HCT116 (cell line): ENCODE data around the gene SEC23A. TPM values are rescaled to one million over a fixed set of nuclear protein-coding genes. Genes with fewer than 3 reads are reported as not detected.

ENCODE experiments used
- ATAC-seq: fragments of 200-7000 bp; cut with Tn5 transposase; 2 replicates; pipeline ENCODE4 v1.9.1; 2020; ENCODE audit warnings: mild to moderate bottlenecking, moderate library complexity
- BruUV-seq: library from RNA; stranded (reverse); fragments of 400-500 nt; replicated peaks from 2 replicates; lab custom pipeline; 2021; lab: Mats Ljungman, UMichigan
- CTCF ChIA-PET: fragments of 300-600 bp; sonication (Branson Sonifier 250); formaldehyde crosslinking; loops from one replicate; lab custom pipeline; 2021; ENCODE audit warnings: antibody characterized with exemption; lab: Charles Lee
- POLR2A ChIA-PET: fragments of 300-600, 350-600 bp; sonication (Branson Sonifier 250); formaldehyde crosslinking; loops from one replicate; lab custom pipeline; 2021; ENCODE audit warnings: antibody characterized with exemption; lab: Charles Lee
- RAD21 ChIA-PET, 2 experiments: fragments of 300-600 bp; sonication (Branson Sonifier 250); formaldehyde crosslinking; loops; one replicate each; lab custom pipeline; 2023; ENCODE audit warnings: low total read pairs in 2 of 2; ENCODE audit not compliant: uncharacterized antibody in 2 of 2, unreplicated experiment in 2 of 2, low non-redundant PET in 1 of 2; lab: Charles Lee
- DNase-seq: peaks from one replicate; pipeline ENCODE4 v3.0.0-alpha.2; 2010; ENCODE audit warnings: low read depth, low spot score
- H2AFZ ChIP-seq: fragments of 200-600 bp; shearing (Covaris generic), sonication (generic); 2 replicates; pipeline ENCODE4 v1.6.1; 2017; ENCODE audit warnings: low read depth, mixed run types, mixed read lengths, antibody characterized with exemption, low read length; ENCODE audit not compliant: poor library complexity, severe bottlenecking
- H3K27ac ChIP-seq: 2 replicates; pipeline ENCODE4 v1.5.1; 2012; ENCODE audit warnings: low read depth, low read length
- H3K27me3 ChIP-seq: fragments of 200-600 bp; sonication (generic); 2 replicates; pipeline ENCODE4 v1.6.1; 2016; ENCODE audit warnings: mixed run types, low read length, mixed read lengths; ENCODE audit not compliant: insufficient read depth
- H3K36me3 ChIP-seq, 2 experiments: fragments of 200-500 bp in 1 of 2; fragments of 200-600 bp in 1 of 2; sonication (Bioruptor generic) in 1 of 2; sonication (generic) in 1 of 2; 2 replicates each; pipeline versions ENCODE4 v1.5.1 to v1.6.1; 2014 to 2016; ENCODE audit warnings: low read length in 2 of 2, inconsistent platforms in 1 of 2, mixed read lengths in 1 of 2, mixed run types in 1 of 2; ENCODE audit not compliant: insufficient read depth in 2 of 2, control insufficient read depth in 1 of 2
- H3K4me1 ChIP-seq, 2 experiments: fragments of 200-600 bp in 1 of 2; sonication (generic) in 1 of 2; 2 replicates each; pipeline versions ENCODE4 v1.5.1 to v1.6.1; 2012 to 2017; ENCODE audit warnings: low read length in 2 of 2, inconsistent platforms in 1 of 2, mild to moderate bottlenecking in 1 of 2, mixed read lengths in 1 of 2, mixed run types in 1 of 2, moderate library complexity in 1 of 2; ENCODE audit not compliant: insufficient read depth in 2 of 2, control insufficient read depth in 1 of 2
- H3K4me2 ChIP-seq: fragments of 200-600 bp; sonication (generic); 2 replicates; pipeline ENCODE4 v1.6.1; 2017; ENCODE audit warnings: mixed run types, low read length, mixed read lengths
- H3K4me3 ChIP-seq, 2 experiments: fragments of 200-600 bp in 1 of 2; sonication (generic) in 1 of 2; replicated peaks in 1 of 2; 2 replicates each; pipeline ENCODE4 v1.5.1; 2011 to 2016; ENCODE audit warnings: low read length in 2 of 2, control low read depth in 1 of 2, low read depth in 1 of 2, mild to moderate bottlenecking in 1 of 2, mixed read lengths in 1 of 2, mixed run types in 1 of 2
- H3K79me2 ChIP-seq: fragments of 200-600 bp; sonication (generic); 2 replicates; pipeline ENCODE4 v1.6.1; 2017; ENCODE audit warnings: mild to moderate bottlenecking, mixed run types, low read length, moderate library complexity, mixed read lengths; ENCODE audit not compliant: insufficient read depth
- H3K9ac ChIP-seq: fragments of 200-600 bp; sonication (generic); 2 replicates; pipeline ENCODE4 v1.6.1; 2016; ENCODE audit warnings: low read length, mixed read lengths
- H3K9me2 ChIP-seq: fragments of 200-600 bp; sonication (generic), shearing (Covaris generic); 2 replicates; pipeline ENCODE4 v1.6.1; 2017; ENCODE audit warnings: mixed run types, mild to moderate bottlenecking, moderate library complexity; ENCODE audit not compliant: insufficient read depth
- H3K9me3 ChIP-seq, 2 experiments: fragments of 200-500 bp in 1 of 2; fragments of 200-600 bp in 1 of 2; sonication (Bioruptor generic) in 1 of 2; sonication (generic) in 1 of 2; 2 replicates each; pipeline ENCODE4 v1.6.1; 2014 to 2017; ENCODE audit warnings: low read length in 2 of 2, mixed read lengths in 2 of 2, inconsistent platforms in 1 of 2, low read depth in 1 of 2, mild to moderate bottlenecking in 1 of 2, mixed run types in 1 of 2, moderate library complexity in 1 of 2; ENCODE audit not compliant: control insufficient read depth in 1 of 2, insufficient read depth in 1 of 2
- H4K20me1 ChIP-seq: fragments of 200-600 bp; sonication (generic), shearing (Covaris generic); 2 replicates; pipeline ENCODE4 v1.6.1; 2017; ENCODE audit warnings: mixed run types, mild to moderate bottlenecking, moderate library complexity; ENCODE audit not compliant: insufficient read depth
- CEBPB ChIP-seq: IDR thresholded peaks from 2 replicates; pipeline ENCODE4 v1.6.1; 2012; ENCODE audit warnings: low read depth
- EGR1 ChIP-seq: IDR thresholded peaks from 2 replicates; pipeline ENCODE4 v1.6.1; 2012; ENCODE audit warnings: low read depth
- ELF1 ChIP-seq: IDR thresholded peaks from 2 replicates; pipeline ENCODE4 v1.6.1; 2012; ENCODE audit warnings: low read depth, borderline replicate concordance
- EZH2phosphoT487 ChIP-seq: fragments of 200-600 bp; IDR thresholded peaks from 2 replicates; pipeline ENCODE4 v1.6.1; 2018; ENCODE audit warnings: antibody characterized with exemption, borderline replicate concordance
- POLR2A ChIP-seq: IDR thresholded peaks from 2 replicates; pipeline ENCODE4 v1.7.0; 2011; ENCODE audit warnings: borderline replicate concordance; ENCODE audit not compliant: insufficient read depth, insufficient read length; ENCODE audit errors: extremely low read depth
- POLR2AphosphoS5 ChIP-seq: IDR thresholded peaks from 2 replicates; pipeline ENCODE4 v1.6.1; 2011; ENCODE audit warnings: mild to moderate bottlenecking, low read depth, low read length, moderate library complexity
- RAD21 ChIP-seq: IDR thresholded peaks from 2 replicates; pipeline ENCODE4 v1.6.1; 2012; ENCODE audit warnings: low read depth, mild to moderate bottlenecking
- SIN3A ChIP-seq: IDR thresholded peaks from 2 replicates; pipeline ENCODE4 v1.6.1; 2012; ENCODE audit warnings: low read depth
- SP1 ChIP-seq: IDR thresholded peaks from 2 replicates; pipeline ENCODE4 v1.6.1; 2012; ENCODE audit warnings: low read depth
- SRF ChIP-seq: IDR thresholded peaks from 2 replicates; pipeline ENCODE4 v1.6.1; 2012; ENCODE audit warnings: low read depth
- YY1 ChIP-seq: IDR thresholded peaks from 2 replicates; pipeline ENCODE4 v1.6.1; 2011; ENCODE audit warnings: low read length, low read depth, moderate library complexity, mild to moderate bottlenecking; ENCODE audit not compliant: insufficient replicate concordance; ENCODE audit errors: extremely low read depth
- ZFX ChIP-seq: fragments of 450-650 bp; IDR thresholded peaks from 2 replicates; pipeline ENCODE4 v1.6.1; 2017
- ZNF274 ChIP-seq: fragments of 200-500 bp; sonication (Bioruptor generic); IDR thresholded peaks from 2 replicates; pipeline ENCODE4 v1.6.1; 2014; ENCODE audit warnings: mild to moderate bottlenecking, low read depth, low read length, inconsistent platforms
- intact Hi-C: fragments of 100-400 bp; cut with micrococcal nuclease; formaldehyde crosslinking; loops from 2 replicates; pipeline ENCODE4 v1.10.0; 2022
- total RNA-seq: library from RNA; stranded (reverse); gene quantifications from one replicate; pipeline ENCODE4 v1.2.1, GENCODE V29; 2021; ENCODE audit not compliant: unreplicated experiment
- TF ChIP-seq, protein P1 (sequence below): IDR thresholded peaks from 2 replicates; pipeline ENCODE4 v1.6.1; 2012
- TF ChIP-seq, protein P2 (sequence below): IDR thresholded peaks from 2 replicates; pipeline ENCODE4 v1.6.1; 2012; ENCODE audit warnings: low read depth
- TF ChIP-seq, protein P3 (sequence below): IDR thresholded peaks from 2 replicates; pipeline ENCODE4 v1.6.1; 2012
- TF ChIP-seq, protein P4 (sequence below), 3 experiments: fragments of 200-600 bp in 1 of 3; sonication (generic) in 1 of 3; IDR thresholded peaks in 2 of 3; conservative IDR thresholded peaks in 1 of 3; 2 replicates each; pipeline ENCODE4 v1.5.1; 2012 to 2017; ENCODE audit warnings: low read depth in 2 of 3, low read length in 2 of 3, antibody characterized with exemption in 1 of 3, borderline replicate concordance in 1 of 3, control low read depth in 1 of 3, mild to moderate bottlenecking in 1 of 3, mixed read lengths in 1 of 3, mixed run types in 1 of 3, moderate library complexity in 1 of 3; ENCODE audit not compliant: insufficient read depth in 1 of 3

SEC23A gene
- total RNA-seq, 1 experiment from 2014 or later = 81.7 TPM

DNA sequence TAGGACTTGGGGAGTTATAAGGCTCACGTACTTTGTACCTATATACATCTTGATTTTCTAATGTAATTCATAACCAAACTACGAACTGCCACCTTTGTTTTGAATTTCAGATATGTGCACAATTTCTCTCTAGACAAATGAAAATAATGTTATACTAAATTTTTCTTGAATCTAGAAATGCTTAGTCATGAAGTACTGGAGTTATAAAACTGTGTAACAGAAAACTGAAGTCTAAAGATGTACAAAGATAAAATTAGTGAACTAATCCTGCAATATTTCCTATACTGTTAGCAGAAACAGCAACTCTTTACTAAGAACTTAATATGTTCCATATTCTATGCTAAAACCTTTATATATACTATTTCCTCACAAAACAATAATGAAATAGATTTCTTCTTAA lies 15.5 kb downstream of the SEC23A start (continued):
- TF ChIP-seq, protein P1, sequence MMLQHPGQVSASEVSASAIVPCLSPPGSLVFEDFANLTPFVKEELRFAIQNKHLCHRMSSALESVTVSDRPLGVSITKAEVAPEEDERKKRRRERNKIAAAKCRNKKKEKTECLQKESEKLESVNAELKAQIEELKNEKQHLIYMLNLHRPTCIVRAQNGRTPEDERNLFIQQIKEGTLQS = no peak
- TF ChIP-seq POLR2A = no peak

DNA sequence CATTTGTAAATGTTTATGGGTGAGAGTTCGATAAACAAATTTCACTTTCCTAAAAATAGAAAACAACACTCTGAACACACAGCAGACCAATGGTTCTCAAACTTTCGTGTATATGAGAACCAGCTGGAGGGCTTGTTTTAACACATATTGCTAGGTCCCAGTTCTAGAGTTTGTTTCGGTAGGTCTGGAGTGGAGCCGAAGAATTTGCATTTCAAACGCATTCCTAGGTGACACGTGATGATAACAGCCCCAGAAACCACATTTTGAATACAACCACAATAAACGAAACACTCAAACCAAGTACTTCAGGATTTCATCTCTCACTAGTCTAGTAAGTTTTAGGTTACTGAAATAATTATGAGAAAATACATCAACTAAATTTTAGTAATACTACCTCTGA lies 17.1 kb downstream of the SEC23A start:
- no peaks in the 10 kb centered on the region for H3K4me1 ChIP-seq
- no peaks in the 10 kb centered on the region for H3K9me3 ChIP-seq
- no TSS peak for BruUV-seq
- no peak overlapping the region for H2AFZ ChIP-seq
- H3K4me3 ChIP-seq = no peak overlapping the region
- intact Hi-C loops = no loop called here
- RAD21 ChIA-PET = no interaction called here
- no peaks in the 10 kb centered on the region for H3K9me2 ChIP-seq
- no peaks in the 10 kb centered on the region for H4K20me1 ChIP-seq
- peaks cover 4% of the 10 kb centered on the region; the same call in 1 of the 2 replicates for H3K79me2 ChIP-seq
- POLR2A ChIA-PET = no interaction called here
- ATAC-seq = no peak
- CTCF ChIA-PET = no interaction called here
- no peak for TF ChIP-seq ELF1
- TF ChIP-seq, protein P1 = no peak
- no peak for TF ChIP-seq SIN3A
- no peak for TF ChIP-seq EZH2phosphoT487
- no peak for TF ChIP-seq ZFX
- TF ChIP-seq POLR2AphosphoS5 = no peak
- no peak for TF ChIP-seq POLR2A
- no peak for TF ChIP-seq YY1
- no peak for TF ChIP-seq SP1
- TF ChIP-seq, protein P2, sequence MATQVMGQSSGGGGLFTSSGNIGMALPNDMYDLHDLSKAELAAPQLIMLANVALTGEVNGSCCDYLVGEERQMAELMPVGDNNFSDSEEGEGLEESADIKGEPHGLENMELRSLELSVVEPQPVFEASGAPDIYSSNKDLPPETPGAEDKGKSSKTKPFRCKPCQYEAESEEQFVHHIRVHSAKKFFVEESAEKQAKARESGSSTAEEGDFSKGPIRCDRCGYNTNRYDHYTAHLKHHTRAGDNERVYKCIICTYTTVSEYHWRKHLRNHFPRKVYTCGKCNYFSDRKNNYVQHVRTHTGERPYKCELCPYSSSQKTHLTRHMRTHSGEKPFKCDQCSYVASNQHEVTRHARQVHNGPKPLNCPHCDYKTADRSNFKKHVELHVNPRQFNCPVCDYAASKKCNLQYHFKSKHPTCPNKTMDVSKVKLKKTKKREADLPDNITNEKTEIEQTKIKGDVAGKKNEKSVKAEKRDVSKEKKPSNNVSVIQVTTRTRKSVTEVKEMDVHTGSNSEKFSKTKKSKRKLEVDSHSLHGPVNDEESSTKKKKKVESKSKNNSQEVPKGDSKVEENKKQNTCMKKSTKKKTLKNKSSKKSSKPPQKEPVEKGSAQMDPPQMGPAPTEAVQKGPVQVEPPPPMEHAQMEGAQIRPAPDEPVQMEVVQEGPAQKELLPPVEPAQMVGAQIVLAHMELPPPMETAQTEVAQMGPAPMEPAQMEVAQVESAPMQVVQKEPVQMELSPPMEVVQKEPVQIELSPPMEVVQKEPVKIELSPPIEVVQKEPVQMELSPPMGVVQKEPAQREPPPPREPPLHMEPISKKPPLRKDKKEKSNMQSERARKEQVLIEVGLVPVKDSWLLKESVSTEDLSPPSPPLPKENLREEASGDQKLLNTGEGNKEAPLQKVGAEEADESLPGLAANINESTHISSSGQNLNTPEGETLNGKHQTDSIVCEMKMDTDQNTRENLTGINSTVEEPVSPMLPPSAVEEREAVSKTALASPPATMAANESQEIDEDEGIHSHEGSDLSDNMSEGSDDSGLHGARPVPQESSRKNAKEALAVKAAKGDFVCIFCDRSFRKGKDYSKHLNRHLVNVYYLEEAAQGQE = no peak
- no peak for TF ChIP-seq RAD21
- TF ChIP-seq SRF = no peak
- TF ChIP-seq, protein P3, sequence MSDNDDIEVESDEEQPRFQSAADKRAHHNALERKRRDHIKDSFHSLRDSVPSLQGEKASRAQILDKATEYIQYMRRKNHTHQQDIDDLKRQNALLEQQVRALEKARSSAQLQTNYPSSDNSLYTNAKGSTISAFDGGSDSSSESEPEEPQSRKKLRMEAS = no peak
- TF ChIP-seq ZNF274 = no peak
- TF ChIP-seq EGR1 = no peak
- TF ChIP-seq, protein P4, sequence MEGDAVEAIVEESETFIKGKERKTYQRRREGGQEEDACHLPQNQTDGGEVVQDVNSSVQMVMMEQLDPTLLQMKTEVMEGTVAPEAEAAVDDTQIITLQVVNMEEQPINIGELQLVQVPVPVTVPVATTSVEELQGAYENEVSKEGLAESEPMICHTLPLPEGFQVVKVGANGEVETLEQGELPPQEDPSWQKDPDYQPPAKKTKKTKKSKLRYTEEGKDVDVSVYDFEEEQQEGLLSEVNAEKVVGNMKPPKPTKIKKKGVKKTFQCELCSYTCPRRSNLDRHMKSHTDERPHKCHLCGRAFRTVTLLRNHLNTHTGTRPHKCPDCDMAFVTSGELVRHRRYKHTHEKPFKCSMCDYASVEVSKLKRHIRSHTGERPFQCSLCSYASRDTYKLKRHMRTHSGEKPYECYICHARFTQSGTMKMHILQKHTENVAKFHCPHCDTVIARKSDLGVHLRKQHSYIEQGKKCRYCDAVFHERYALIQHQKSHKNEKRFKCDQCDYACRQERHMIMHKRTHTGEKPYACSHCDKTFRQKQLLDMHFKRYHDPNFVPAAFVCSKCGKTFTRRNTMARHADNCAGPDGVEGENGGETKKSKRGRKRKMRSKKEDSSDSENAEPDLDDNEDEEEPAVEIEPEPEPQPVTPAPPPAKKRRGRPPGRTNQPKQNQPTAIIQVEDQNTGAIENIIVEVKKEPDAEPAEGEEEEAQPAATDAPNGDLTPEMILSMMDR (IDR thresholded peaks at IDR 0.05 in 2 of 3, conservative IDR thresholded peaks at IDR 0.05 in 1 of 3; ENCODE audit: borderline replicate concordance in 1 of 3, insufficient read depth in 1 of 3, low read depth in 2 of 3, low read length in 2 of 3) = no peak
- TF ChIP-seq CEBPB = no peak
- DNase-seq = no peak
- H3K27ac ChIP-seq = no peak overlapping the region
- H3K27me3 ChIP-seq = no peaks in the 10 kb centered on the region
- no peak overlapping the region for H3K4me2 ChIP-seq
- no peak overlapping the region for H3K9ac ChIP-seq
- peaks cover 24 to 47% of the 10 kb centered on the region in 2 experiments; a peak in 3 of 4 replicates for H3K36me3 ChIP-seq
